Psoas muscle (tissue), 8 donors: ENCODE data around the gene PVR. TPM values are rescaled to one million over a fixed set of nuclear protein-coding genes. Genes with fewer than 3 reads are reported as not detected.
"Not testable (repeated sequence)": the region's sequence is repeated elsewhere in the genome, so short reads cannot be mapped to it uniquely, and the experiment has no call there.

Source experiments
- ATAC-seq, 4 donors: fragments of 200-7000 bp; cut with Tn5 transposase; one replicate each; pipeline ENCODE4 v1.9.1; 2020; ENCODE audit warnings: moderate library complexity in 3 of 4, mild to moderate bottlenecking in 2 of 4
- DNase-seq, 2 donors: peaks; one replicate each; pipeline ENCODE4 v3.0.0-alpha.2; 2020
- H3K27ac ChIP-seq: fragments of 200-600 bp; one replicate; pipeline ENCODE4 v1.8.0; 2022
- H3K27me3 ChIP-seq, 3 donors: fragments of 200-600 bp in 1 of 3; one replicate each; pipeline versions ENCODE4 v1.6.1 to v1.8.0; 2013 to 2022; ENCODE audit warnings: low read length in 2 of 3, mild to moderate bottlenecking in 2 of 3, moderate library complexity in 1 of 3; ENCODE audit not compliant: insufficient read depth in 3 of 3
- H3K36me3 ChIP-seq, 2 donors: fragments of 200-600 bp in 1 of 2; one replicate each; pipeline versions ENCODE4 v1.6.1 to v1.8.0; 2013 to 2022; ENCODE audit warnings: low read depth in 1 of 2, mild to moderate bottlenecking in 1 of 2, moderate library complexity in 1 of 2; ENCODE audit not compliant: insufficient read depth in 1 of 2
- H3K4me1 ChIP-seq: fragments of 200-600 bp; one replicate; pipeline ENCODE4 v1.8.0; 2022
- H3K4me3 ChIP-seq: fragments of 200-600 bp; one replicate; pipeline ENCODE4 v1.8.0; 2022; ENCODE audit warnings: mild to moderate bottlenecking
- H3K9me3 ChIP-seq: fragments of 200-600 bp; one replicate; pipeline ENCODE4 v1.8.0; 2022
- CTCF ChIP-seq: fragments of 200-600 bp; IDR thresholded peaks from one replicate; pipeline ENCODE4 v1.8.0; 2022; ENCODE audit warnings: antibody characterized with exemption
- WGBS, 3 donors: extraction: QIAGEN DNeasy Blood & Tissue Kit; methylation state at CpG; one replicate each; pipeline versions ENCODE4 v1.1.6 to v1.1.7; 2013; 5-methylcytosine and 5-hydroxymethylcytosine counted together
- intact Hi-C, 2 donors: fragments of 100-400 bp; cut with DNase I; formaldehyde crosslinking; loops; one replicate each; pipeline versions ENCODE4 v1.11.0 to v1.14.2; 2022
- polyA plus RNA-seq, 3 donors: library from polyadenylated mRNA; stranded (reverse); fragments of 200-250 nt; gene quantifications; one replicate each; pipeline ENCODE4 v1.2.3, GENCODE V29; 2013
- total RNA-seq, 4 donors: library from RNA; stranded (reverse); fragmentation: NEBNext Ultra II Directional in 2 of 4; extraction: Animal tissue kit (Norgen Biotek cat#: 25700) in 2 of 4; gene quantifications; one replicate each; pipeline versions ENCODE4 v1.2.1 to v1.2.4, GENCODE V29; 2021 to 2023
- donor health status: healthy with polysubstance abuse.
- donor health status: DM: no; HTN: no; CAD: no; lungs with moderate emphysema.
- donor health status: Bipolar disorder and iron deficiency.
- donor health status: healthy.
- donor health status: DM: yes; HTN: yes; CAD: no.
- donor health status: DM: no; HTN: no; CAD: no.
- donor health status: DM: no; HTN: no; CAD: no.
- donor health status: DM: yes; HTN: yes; CAD: no.

Gene PVR
- total and polyA plus RNA-seq, 7 donors = 21.0 to 117 (median 44.4) TPM

GRCh38 chr19:44681992-44682790 is 38.5 kb downstream of the PVR start:
- ATAC-seq = no peak
- no peaks in the 10 kb centered on the region for H3K9me3 ChIP-seq
- intact Hi-C loops = no loop called here

GRCh38 chr19:44682807-44683206 is 39.1 kb downstream of the PVR start:
- 90 to 94% (median 93%) methylated on average over 2 of the region's 2 CpGs for WGBS, 3 donors
- Histone ChIP-seq H3K27ac (no peak overlapping the region), H3K9me3 (no peaks in the 10 kb centered on the region), H3K4me1 (no peaks in the 10 kb centered on the region), H3K4me3 (no peak overlapping the region), H3K27me3 (no peaks in the 10 kb centered on the region), H3K36me3 (peaks cover 3 to 63% of the 10 kb centered on the region in 2 donors)
- no peak for TF ChIP-seq CTCF
- no peak for DNase-seq
- ATAC-seq = no peak
- intact Hi-C loops = no loop called here

More at GRCh38 chr19:44681992-44682790, 38.5 kb downstream of the PVR start:
- no peak for DNase-seq
- WGBS, 3 donors = 86 to 89% (median 88%) methylated on average over 14 to 15 of the region's 15 CpGs
- Histone ChIP-seq H3K36me3 (peaks cover 3 to 67% of the 10 kb centered on the region in 2 donors), H3K4me1 (no peaks in the 10 kb centered on the region), H3K27ac (no peak overlapping the region), H3K27me3 (no peaks in the 10 kb centered on the region), H3K4me3 (no peak overlapping the region)
- no peak for TF ChIP-seq CTCF

GRCh38 chr19:44683434-44684210 is 39.9 kb downstream of the PVR start:
- Histone ChIP-seq H3K27ac (no peak overlapping the region), H3K9me3 (no peaks in the 10 kb centered on the region), H3K36me3 (peaks cover 3 to 54% of the 10 kb centered on the region in 2 donors), H3K27me3 (no peaks in the 10 kb centered on the region), H3K4me1 (no peaks in the 10 kb centered on the region), H3K4me3 (no peak overlapping the region)
- ATAC-seq (peak in 1 of 4 donors; percentile 21), DNase-seq (no peak)
- 70 to 86% (median 71%) methylated on average over 8 to 9 of the region's 9 CpGs for WGBS, 3 donors
- intact Hi-C loops = no loop called here
- TF ChIP-seq CTCF = no peak

GRCh38 chr19:44684396-44684795 is 40.7 kb downstream of the PVR start:
- peaks cover 3 to 47% of the 10 kb centered on the region in 2 donors for H3K36me3 ChIP-seq
- H3K27ac ChIP-seq, H3K4me3 ChIP-seq, H3K27me3 ChIP-seq, H3K9me3 ChIP-seq, ATAC-seq, H3K4me1 ChIP-seq, intact Hi-C loops, DNase-seq: not testable (repeated sequence)
- WGBS, 3 donors = 86 to 94% (median 89%) methylated on average over 3 of the region's 3 CpGs
